NCI-H510A treated with DMSO at 0.1 percent for 48 hours (cell line): Measurements from ENCODE around the gene LRMDA.

Source experiments
- DNase-seq: peaks from one replicate; lab custom pipeline; 2025; lab: John Stamatoyannopoulos, UW

The LRMDA gene

DNA sequence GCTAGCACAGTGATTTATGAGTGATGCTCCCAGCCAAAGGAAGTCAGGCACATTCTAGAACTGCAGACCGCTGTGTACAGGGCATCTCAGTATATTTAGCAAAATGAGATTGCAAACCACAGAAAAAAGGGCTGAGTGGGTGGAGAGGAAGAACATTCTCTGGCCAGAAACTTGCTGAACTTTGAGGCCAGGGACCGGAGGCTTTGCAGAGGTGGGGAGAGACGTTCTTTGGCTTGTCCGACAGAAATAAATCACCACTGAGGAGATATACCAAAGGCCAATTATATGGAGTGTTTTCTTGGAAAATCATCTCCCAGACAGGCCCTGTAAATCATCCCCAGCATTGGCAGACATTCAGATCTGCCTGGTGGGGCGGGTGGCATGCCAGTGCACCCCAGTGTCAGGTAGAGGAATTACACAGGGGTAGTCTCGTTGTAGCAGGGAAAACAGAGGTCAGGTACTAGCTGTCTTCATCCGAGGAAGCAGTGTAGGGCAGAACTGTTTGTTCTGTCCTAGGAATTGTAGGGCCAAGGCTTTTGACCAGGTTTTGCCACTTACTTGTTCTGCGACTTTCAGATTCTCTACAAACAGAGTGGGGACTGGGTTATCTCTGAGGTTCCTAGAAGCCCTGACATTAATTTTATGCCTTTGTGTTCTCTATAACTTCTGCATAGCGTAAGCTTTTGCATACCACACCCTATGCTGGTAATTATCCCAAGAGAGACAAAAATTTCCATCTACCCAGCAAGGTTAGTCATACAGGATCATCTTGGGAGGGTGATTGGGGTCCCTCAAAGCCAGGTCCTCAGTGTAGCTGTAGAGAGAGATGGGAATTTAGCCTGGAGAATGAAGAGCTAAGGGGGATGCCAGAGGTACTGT, 655.6 kb downstream of the LRMDA start:
- DNase-seq, result peak; percentile 36

DNA sequence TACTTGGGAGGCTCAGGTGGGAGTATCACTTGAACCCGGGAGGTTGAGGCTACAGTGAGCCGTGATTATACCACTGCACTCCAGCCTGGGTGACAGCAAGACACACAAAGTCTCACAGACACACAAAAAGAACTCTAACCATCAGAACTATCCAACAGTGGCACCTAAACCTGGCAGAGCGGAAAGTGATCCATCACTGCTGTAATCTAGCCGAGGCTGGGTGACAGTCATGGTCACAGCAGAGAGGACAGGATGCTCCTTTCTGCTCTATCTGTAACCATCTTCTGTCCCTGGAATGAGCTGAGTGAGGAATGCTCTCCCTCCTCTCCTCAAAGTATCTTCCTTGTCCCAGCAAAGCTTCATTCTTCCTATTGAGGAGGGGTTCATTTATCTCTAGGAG, 656.6 kb downstream of the LRMDA start:
- DNase-seq, result no peak

DNA sequence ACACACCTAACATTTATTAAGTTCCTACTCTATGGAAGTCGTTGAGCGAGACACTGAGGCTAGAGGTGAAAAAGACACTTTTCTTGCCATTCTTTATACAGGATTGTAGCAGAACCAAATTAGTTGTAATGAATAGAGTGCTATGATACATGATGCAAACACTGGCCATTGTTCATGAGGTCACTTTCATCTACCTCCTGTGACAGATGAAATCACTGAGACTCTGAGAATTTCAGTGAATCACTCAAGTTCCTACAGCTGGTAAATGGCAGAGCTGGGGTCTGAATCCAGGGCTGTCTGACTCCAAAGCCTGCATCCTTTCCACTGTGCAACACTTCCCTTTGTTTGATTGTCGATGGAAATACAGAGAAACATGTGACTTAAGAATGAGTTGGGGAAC, 657.6 kb downstream of the LRMDA start:
- no peak for DNase-seq

DNA sequence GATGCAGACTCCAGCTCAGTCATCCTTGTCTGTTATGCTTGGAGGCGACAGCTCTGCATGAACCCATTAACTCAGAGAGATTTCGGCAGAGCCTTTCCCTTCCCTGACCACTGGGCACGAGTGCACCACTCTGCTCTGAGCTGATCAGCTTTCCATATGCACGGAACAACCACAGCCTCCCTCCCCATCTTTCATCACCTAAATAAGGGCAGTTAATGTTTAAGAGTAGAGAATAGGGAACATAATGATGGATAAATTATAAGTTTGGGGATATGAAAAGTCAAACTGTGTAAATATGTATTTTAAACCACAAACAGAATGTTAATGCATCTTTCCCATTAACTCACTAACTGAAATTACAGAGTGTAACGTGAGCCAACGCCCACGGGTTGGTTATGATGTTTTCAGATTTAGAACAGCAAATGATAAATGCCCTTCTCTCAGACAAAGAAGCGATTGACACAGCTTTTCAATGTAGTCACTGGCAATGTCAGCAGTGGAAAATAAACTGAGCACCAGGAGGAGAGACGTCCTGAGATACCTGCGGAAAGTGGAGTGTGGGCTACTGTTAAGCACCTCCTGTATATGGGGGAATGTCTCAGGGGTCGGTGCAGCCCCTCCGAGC, 658.2 kb downstream of the LRMDA start:
- no peak for DNase-seq

DNA sequence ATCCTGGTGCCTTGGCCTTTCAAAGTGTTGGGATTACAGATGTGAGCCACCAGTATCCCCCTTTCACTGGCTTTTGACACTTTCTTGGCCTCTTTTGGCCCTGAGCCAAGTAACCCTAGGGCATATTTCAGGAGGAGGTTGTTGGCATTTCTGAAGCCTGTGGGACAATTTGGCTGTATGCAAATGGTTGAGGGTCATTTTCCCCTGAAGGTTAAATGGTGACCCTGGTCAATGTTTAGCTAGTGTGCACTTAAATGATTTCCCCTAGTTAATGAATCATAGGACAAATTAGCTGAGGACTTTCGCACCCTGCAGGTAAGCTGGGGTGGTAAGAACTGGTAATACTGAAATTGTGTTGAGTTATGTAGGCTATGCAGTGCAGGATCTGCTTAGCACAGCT, 660.5 kb downstream of the LRMDA start:
- DNase-seq, result no peak

DNA sequence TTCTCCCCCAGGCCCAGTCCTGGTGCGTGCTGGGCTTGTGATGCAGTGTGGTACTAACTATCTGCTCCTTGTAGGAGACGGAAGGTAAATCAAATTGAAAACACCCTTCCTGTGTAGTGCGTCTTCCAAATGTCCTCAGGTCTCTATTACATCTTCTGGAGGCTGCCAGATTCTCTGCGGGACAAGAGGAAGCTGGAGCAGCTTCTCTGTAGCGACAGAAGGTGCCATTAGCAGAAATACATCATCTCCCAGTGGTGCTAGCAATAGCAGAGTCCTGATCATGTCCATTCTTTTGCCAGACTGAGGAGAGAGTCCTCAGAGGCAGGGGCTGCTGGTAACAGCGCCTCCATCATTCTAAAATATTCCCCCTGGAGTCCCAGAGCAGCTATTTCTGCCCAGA, 675.2 kb downstream of the LRMDA start:
- no peak for DNase-seq

DNA sequence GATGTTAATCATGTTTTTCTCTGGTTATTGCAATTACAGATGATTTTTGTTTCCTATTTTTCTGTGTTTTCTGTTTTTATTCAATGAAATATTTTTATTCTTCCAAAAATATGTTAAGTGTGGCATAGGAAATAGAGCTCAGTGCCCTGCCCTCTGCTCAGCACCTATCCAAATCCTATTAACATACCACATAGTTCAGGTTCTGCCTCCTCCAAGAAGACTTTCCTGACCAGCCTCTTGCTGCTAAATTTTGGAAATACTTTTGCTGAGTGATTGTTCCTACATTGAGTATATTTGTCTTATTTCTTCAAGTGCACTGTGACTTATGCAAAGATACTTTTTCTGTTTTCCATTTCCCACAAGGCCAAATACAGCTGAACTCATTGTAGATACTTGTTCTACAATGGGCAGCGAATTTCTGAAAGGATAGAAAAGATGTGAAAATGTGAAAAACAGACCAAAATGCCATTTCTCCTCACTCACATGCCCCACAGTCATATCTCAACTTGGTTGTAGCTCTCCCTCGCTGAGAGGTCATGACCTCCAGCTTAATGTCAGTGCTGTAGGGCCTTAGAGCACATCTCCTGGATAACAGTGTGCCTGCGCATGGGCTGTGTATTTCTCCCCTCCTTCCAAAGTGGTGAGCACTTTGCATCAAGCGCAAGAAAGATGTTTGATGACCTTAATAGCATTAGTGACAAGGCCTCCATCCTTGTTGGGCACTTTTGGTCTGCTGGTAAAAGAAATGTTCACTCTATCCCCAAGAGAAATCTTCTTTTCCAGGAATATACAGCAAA, 677.3 kb downstream of the LRMDA start:
- no peak for DNase-seq

DNA sequence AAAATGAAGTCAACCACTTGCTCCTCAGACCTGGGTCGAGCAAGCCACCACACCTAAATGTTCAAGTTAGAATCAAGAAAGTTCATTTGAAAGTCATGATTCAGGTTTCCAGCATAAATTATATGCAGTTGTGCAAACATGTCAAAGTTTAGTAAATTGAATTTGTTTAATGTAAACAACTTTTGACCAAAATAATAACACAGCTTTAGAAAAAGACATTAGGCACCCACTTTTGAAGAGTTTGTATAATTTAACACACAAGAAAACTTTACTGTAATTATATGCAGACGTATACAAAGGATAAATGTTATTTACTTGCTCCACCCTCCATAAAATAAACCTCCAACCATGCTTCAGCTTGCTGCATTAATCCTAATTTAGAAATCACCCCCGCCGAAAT, 680.0 kb downstream of the LRMDA start:
- no peak for DNase-seq

DNA sequence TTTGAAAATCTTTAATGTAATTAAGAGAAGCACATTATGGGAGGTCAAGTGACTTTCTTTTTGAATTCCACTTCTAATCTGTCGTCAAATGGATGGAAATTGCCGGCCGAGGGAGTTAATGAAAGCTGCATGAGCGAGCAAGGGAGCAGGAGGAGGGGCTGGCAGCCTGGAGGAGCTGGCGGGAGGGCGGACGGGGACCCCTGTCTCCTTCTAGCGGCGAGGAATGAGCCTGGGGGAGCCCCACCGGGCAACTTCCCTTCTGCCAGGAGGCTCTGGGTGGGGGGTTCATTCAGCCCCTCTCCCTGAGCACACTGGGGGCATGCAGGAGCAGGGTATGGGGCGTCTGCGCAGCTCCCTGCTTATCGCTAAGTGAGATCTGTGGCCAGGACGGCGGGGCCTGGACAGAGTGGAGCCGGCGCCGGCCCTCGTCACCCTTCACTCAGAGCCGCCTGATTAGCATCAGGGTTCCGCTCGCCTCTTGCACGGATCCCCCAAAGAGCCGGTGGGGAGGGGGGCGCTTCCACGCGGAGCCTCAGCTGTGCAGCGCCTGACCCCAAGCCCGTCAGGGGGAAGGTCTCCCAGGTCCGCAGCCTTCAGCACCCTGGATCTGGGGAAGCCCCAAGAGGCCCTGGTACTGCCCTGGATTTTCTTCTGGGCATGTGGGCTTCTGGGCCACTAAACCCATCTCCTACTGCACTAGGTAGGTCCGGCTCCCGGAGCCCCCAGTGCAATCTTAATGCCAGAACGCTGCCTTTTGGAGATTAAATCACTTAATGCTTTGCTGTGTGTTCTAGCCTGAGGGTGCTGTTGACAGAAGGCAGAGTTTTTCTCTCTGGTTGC, 680.8 kb downstream of the LRMDA start:
- no peak for DNase-seq

DNA sequence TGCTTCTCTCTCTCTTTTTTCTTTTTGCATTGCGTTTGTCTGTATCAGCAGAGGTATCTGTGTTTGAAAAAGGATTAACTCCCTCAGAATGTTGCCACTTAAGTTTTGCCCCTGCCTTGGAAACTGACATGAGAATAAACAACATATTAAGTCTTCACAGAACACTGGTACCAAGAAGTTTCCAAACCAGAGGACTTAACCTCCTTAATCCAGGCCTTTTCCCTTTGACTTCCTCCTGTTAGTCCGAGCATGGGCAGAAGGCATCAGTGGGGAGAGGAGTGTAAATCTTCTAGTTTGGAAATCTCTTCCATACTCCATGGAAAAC, 681.4 kb downstream of the LRMDA start:
- no peak for DNase-seq

DNA sequence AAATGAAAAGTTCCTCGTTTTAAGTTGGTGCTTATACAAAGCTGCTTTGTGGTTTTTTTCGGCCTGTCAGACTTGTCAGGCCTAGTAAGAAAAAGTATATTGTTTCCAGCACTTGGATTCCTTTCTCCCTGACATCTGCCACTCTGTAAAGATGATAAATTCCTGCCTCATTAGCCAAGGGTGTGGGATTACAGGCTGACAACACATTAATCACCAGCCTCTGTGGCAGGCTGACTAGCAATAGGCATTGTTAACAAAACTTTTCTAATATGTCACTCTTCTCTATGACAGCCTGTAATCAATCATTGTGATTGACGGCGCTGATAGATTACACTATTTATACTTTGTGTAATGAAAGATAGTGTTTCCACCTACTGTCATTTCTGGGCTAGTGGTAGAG, 682.5 kb downstream of the LRMDA start:
- peak; percentile 83 for DNase-seq

DNA sequence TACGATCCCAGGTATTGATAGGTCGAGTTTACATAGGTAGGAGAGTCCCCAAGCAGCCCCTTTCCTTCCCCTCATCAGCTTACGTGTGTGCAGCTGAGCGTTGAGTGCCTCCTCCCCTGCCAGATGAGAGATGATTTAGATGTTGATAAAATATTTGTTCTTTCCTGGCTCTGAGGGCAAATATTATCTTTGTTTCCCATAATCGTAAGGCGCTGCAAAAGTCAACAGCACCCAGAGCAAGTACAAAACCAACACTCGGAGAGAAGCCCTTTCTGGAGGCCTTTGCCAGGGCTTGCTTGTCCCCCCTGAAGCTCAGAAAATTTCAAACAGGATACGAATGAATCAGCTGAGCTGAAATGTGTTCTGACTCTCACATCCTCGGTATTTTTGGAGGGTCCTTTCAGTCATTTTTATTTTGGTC, 683.2 kb downstream of the LRMDA start:
- peak; percentile 84 for DNase-seq

DNA sequence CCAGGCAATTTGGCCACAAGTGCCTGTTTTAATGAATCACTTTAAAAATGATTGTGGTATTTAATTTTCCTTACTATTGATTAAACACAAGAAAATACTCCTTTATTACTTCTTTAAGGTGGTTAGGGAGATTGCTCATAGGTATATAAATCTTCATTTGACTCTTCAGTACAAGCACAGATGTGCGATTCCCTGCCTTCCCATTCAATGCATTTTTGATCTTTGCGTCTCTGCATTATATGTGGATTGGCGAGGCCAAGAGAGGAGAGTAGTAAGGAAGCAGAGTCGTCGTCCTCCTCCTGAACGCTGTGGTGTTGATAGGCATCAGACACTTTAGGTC, 683.7 kb downstream of the LRMDA start:
- peak; percentile 82 for DNase-seq

DNA sequence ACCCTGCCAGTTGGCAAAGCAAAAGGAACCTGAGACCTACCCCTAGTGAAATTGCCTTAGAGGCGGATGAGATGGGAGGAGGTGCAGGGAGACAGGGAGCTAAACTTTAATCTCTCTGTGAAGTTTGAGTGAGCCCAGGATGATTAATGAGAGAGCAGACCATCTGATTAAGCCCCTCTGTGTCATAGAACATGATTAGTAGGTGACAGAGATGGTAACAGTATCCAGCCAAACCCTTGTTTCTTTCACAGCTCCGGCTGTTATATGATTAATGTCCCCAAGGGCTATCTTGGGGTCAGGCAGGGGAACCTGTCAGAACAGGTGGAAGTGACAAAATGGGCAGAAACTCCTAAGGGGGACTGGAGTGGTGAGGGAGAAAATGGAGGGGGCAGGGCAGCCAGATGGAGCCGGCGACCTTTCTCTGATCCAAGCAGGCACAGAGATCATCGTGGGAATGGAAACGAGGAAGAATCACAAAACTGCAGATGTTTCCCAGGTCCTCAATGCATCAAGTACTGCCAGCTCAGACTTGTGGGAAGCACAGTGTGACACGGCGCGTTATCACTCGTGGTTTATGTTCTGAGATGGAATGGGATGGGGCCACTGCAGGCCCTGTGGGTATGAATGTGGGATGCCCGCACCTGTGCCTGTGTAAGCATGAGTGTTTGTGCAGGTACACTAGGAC, 684.2 kb downstream of the LRMDA start:
- DNase-seq, result peak; percentile 82

DNA sequence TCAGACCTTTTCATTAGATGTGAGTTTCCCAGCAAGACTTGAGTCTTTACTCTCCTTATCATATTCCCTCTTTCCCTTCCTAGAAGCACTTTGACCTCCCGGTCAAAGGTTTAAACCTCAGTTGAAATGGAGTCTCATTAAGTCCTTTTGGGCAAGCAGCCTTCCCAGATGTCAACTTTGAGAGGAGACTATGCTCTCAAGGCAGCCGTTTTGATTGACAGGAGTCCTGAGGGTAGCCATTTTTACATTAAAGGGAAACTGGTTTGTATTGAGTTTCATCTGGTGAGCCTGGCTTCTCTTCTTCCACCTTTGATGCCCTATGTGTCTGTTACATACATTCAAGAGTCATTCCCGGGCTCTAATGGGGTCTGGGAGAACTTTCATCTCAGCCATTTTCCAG, 685.1 kb downstream of the LRMDA start:
- no peak for DNase-seq

DNA sequence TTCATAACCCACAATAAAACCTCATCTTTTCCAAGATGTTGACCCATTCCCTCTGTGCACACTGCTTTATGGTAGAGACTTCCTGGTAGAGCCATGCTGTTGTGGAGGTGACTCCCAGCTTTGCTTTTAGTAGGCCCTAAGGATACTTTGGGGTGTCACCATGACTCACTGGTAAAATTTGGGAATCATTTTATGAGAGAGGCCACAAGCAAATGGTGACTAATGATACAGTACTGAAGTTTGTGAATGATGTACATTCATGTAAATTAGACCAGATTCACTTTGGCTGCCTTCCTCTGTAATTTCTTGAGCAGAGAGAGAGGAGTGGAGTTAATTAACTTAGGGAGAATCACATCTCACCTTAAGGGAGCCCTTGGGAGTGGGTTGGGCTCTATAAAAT, 686.5 kb downstream of the LRMDA start:
- DNase-seq, result no peak

DNA sequence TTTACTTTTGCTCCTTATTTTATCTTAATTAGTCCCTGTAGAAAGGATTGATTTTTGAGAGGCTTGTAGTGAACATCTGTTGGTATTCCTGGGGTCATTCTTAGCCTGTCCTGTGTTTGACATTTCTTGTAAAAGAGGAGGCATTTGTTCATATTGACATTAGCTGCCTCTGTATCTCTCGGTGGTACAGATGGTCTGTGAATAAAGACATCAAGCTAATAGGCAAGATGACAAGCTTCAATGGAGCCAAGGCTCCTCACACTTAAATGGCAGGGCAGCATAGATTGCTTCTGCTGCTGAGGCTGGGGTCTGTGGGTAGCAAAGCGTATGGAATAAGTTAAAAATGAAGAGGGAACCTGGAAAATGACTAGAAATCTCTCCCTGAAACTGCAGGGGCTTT, 687.6 kb downstream of the LRMDA start:
- DNase-seq, result no peak

DNA sequence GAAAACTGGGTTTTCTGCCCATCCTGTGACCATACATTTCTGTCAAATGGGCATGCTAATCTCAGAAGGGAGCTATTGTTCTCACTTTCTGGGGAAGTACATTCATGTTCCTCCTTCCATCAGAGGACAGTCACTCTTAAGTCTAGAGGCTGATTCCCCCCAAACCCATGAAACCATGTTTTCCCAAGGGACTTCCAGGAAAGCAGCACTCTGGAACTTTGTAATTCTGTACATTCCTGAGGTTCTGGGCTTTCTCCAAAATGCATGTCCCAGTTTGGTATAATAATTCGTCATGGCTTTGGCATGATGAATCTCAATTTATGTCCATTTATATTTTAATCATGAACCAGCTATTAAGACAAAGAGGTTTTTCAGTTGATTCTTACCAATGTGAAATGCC, 688.1 kb downstream of the LRMDA start:
- no peak for DNase-seq

DNA sequence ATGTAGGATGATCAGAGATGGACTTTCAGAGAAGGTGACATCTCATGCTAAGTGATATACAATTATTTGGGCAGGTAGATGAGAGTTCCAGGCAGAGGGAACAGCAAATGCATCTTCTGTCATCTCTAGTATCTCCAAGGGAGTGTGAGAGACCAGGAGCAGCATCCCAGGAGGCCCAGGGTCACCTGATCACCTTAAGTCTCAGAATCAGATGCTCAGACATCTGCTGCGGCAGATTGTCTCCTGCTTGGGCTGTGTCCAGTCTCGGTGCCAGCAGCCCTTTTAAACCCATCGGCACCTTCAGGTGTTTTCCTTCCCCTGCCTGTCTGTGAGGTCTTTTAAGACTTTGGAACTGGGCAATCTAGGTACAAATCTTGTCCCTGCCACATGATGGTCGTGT, 690.6 kb downstream of the LRMDA start:
- DNase-seq, result no peak

DNA sequence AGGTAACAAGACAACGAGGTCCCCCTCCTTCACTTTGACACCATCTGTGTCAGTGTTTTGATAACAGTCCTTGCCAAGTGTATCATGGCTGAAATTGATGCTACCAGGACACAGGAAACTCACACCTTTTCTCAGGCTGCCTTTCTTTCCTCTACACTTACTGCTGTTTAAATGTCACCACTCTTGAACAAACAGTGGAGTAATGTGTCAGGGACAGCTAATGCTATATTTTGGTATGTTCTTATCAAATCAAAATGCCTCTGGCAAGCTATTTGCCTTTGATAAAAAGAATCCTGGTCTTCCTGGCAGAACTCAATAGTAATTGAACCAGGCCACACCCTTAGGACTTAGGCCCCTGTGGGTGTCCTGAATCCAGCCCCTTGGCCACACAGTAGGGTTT, 692.9 kb downstream of the LRMDA start:
- no peak for DNase-seq

DNA sequence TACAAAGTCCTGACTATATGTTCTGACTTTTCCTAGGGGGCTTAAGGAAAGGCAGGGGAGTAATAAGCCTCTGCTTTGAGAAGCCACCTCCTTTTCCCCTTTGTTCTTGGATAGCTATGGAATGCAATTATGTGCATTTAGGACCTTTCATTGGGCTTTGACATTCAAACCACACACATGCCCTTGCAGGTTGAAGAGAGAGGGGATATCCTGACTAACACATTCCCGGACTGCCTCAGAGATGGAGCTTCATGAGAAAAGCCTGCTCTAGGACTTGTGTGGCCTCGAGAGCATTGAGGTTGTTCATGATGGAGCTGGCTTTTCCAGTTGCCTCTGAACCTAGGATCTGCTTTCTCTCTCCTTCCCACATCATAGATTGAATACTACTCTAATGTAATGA, 694.5 kb downstream of the LRMDA start:
- no peak for DNase-seq
